Kidney tubule cell (primary cell): ENCODE data around the gene PVALEF.
A peak's percentile ranks its signal among the peaks of the same experiment; 100 is the strongest.

Experiments used
- DNase-seq: peaks from one replicate; pipeline ENCODE4 v3.0.0-alpha.2; 2018; ENCODE audit warnings: low spot score

The PVALEF gene

DNA sequence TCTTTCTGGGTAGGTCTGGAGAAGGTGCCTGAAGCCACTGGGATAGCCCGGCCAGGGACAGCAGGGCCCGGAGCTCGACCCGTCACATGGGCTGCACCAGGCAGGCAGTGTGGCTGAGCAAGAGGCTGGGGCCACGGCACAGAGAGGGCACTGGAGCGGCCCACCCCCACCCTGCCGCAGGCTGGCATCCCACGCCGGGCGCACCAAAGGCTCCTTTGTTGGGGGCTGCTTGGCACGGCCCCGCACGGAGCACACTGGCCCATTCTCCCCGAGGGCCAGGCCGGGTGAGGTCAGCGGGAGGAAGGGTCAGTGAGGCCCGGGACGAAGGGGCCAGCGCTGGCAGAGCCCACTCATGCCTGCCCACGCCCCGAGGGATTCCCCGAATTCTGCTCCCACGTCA lies 36.5 kb upstream of the PVALEF start:
- DNase-seq: no peak

DNA sequence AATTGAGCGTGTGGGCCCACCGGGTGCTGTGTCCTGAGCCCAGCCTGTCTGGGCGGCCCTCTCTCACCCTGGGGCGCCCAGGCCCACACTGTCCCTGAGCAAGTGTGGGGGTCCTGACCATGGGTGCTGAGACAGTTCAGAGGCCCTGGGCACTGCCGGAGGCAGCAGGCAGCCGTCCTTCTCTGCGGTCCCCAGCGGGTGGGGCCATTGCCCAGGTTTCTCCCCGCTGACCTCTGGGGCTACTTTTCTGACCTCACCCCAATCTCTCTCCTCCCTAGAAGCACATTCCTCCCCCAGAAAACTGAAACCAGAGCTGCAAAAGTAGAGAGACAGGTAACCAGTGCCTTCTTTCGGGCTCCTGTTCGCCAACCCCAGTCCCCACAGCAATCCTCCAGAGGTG lies 36.0 kb upstream of the PVALEF start:
- DNase-seq: no peak

DNA sequence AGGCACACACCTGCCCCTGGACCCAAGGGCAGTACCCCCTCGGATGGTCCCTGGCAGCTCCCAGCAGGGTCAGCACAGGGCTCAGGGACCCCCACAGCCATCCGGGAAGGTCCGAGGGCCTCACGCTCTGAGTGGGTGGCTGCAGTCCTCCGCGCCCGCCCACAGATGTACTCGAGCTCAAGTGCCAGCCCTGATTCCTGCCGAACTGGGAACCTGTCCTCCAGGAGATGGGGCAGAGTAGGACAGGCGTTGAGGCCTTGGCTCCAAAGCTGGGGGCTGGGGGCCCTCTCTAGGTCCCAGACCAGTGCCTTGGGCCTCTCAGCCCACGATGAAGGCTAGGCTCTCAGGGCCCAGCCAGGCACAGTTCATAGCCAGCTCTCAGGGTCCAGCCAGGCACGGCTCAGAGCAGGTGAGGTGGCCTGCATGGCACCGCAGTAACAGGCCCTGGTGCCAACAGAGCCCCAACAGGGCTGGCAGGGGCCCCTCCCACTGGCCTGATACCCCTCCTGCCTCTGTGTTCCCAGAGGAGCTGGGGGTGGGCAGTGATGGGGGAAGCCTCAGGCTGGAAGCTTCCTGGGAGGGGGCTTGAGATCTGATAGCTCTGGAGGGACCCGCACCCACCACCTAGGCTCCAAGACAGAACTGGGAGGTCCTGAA lies 35.5 kb upstream of the PVALEF start:
- DNase-seq: no peak

DNA sequence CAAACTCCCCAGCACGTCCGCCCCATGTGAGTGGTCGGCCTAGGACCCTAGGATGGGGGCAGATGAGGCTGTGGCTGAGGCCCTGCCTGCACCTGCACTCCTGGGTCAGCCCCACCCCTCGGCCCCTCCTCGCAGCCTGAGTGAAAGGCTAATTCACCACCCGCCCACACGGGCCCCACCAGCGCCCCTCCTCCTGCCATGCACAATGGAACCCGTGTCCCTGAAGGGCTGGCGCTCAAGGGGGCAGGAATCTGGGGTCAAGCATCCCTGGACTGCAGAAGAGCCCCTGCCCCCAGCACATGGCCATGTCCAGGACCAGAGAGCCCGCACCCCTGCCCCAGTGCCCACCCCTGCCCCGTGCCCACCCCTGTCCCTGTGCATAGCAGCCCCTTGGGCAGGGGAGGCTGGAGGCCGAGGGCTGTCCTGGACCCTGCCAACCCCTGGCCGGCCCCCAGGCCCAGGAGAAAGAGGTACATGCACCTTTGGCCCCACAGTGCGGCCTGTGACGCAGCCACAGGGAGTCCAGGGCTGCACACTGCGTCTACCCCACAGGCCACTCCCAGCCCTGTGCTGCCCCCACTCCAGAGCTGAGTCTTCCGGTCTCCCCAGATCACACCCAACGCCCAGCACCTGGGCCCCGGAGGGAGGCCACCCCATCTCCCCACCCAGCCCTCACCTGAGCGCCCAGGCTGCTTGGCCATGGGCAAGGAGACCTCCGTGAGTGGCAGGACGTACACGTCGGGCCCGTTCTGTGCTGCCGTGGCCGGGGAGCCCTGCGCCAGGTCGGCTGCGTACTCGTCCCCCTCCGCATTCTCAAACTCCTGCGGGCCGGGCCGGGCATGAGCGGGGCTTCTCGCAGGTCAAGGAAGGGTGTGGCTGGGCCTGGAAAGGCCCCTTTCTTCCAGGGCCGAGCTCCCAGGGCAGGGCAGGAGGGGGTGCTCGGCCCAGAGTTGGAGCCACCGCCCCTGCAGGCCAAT lies 34.6 kb upstream of the PVALEF start:
- no peak for DNase-seq

DNA sequence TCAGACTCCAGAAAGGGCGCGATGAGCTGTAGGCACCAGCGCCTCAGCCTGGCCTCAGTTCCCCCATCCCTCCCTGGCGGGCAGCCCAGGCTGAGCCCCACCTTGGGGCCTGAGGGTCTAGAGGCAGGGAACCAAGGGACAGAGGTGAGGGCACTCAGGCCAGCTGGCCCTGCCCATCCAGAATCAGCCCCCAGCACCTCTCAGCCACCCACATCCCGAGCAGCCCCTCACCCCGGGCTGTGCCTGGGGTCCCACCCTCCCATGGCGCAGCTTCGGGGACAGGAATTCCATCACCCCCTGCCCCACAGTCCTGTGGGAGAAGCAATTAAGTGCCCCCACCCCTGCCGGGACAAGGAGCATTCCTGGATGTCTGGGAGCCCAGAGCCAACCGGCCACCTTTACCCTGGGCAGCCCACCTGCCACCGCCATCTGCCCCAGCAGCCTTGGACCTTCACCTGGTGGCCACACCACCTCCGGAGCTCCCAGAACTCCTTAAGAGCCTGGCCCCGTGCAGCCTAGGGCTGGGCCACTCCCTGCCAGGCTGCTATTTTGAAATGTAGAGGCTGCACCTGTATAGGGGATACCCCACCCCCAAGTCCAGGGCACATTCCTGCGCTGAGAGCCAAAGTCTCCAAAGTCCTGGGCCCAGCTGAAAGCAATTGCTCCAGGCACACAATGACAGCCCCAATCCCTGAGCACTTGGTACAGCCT lies 33.7 kb upstream of the PVALEF start:
- no peak for DNase-seq

DNA sequence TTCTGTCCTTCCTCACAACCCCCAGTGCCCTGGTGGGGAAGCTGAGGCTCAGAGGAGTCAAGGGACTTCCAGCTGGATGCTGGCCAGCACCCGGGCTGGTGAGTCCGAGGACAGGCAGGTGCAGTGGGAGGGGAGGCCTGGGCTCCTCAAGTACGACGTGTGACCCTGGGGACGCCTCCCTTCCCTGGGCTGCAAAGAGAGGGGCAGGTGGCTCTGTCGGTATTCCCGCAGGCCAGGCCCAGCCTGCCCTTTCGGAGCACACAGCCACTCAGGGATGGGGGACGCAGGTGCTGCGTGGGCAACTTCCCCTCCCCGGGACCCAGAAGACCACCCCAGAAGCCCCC lies 33.1 kb upstream of the PVALEF start:
- DNase-seq: no peak

DNA sequence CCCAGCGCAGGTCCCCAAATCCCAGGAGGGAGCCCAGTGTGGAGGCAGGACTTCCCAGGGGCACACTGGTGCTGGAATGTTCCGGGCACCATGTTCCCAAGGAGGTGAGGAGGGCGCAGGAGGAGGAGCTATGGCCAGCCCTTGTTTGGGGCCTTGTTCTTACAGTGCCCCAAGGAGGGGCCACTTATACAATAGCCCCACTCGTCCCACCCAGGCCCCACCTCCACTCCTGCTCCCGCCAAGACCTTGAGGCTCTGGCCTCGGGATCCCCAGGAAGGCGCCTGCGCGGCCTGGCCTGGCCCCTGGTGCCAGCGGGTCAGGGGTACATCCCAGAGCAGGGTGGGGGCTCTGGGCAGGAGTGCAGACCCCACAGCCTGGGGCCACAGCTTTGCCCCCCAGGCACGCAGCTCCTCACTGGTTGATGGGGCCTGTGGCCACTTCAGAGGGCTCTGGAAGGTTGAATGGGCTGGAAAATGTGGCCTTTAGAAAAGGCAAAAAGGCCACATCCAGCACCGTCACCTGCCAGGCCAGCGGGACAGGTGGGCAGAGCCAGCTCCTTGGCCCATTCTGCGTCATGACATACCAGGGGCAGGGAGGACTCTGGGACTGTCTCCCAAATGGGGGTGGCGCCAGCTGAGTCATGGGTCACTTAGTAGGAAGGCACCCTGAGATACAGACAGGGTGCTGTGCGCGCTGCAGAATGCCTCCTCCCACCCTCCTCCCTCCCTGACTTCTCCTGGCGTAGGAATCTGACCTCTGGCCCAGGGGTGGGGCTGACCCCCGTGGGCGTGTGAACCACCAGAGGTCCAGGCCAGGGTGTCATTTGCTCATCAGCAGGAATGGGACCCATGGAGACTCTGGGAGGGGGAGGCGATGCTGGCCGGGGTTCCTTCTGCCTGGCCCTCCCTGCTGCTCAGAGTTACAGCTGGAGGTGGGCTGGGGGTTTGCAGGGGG lies 32.3 kb upstream of the PVALEF start:
- no peak for DNase-seq

DNA sequence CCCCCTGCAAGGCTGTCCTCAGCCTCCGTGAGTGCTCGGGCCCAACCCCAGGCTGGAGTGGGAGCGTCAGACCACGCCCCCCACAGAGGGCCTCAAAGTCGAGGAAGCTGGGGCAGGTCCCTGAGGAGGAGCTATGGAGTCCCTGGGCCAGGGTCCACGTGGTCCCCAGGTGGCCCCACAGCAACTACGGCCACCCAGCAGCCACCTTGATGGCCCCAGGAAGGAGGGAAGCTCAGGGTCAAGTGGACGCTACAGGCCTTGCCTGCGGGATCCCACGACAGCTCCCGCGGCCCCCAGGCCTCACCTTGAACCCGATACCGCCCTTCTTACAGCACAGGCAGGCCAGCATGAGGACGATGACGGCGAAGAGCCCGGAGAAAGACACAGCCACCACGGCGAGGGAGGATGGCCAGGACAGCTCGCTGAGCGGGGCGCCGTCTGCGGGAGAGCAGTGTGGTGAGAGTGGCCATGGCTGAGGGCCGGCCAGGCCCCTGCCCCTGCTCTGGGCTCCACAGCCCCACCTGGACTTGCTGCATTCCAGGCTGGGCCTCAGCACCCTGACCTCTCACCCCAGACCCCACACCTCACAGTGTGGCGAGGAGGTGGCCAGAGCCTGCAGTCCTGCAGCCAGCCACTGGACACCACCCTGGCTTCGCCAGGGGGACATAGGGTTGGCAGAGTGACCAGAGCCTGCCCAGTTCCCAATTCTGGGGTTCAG lies 31.1 kb upstream of the PVALEF start:
- no peak for DNase-seq

DNA sequence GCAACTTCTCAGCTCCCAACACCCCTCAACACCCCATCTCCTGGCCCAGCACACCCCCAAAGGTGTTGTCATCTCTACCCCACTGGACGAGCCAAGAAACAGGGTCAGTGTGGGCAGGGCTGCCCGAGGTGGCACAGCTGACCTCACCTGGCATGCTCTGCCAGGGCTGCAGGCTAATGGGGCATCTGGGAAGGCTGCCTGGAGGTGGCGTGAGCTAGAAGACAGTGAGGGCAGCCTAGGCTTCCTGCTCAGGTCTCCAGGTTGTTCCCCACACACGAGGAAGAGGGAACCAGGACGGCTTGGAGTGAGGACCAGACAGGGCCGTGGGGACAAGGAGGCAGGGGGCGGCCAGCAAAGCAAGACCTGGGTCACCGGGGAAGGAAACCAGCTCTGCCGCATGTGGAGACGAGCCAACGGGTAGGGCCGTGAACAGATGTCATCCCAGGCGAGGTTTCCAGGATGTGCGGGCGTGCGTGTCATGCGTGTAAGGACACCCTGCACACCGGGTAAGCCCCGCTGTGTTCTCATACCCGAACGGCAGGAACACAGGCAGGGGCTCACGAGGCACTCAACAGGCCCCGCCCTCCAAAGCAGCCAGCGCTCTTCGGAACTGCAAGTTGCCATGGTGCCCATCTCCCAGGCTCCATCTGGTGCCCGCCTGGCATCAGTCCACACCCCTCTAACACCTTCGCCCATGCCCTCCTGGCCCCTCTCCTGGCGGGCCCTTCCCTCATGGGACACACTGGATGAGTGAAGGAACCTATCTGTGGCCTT lies 29.6 kb upstream of the PVALEF start:
- DNase-seq: peak; percentile 2

DNA sequence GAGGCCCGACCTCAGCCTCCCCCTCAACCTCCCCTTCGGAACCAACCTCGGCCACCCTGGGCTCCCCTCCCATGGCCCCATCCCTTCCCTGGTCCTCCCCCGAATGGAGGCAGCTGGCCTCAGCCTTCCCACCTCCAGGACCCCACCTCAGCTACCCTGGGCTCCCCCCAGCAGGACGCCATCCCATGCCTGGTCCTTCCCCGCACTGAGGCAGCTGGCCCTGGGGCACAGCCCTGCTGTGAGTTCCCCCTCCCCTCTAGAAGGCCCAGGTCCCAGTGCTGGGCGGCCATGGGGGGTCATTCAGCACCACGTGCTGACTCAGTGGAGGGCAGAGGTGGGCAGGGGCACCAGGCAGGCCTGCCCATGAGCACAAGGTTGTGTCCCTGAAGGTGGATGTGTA lies 28.9 kb upstream of the PVALEF start:
- no peak for DNase-seq

DNA sequence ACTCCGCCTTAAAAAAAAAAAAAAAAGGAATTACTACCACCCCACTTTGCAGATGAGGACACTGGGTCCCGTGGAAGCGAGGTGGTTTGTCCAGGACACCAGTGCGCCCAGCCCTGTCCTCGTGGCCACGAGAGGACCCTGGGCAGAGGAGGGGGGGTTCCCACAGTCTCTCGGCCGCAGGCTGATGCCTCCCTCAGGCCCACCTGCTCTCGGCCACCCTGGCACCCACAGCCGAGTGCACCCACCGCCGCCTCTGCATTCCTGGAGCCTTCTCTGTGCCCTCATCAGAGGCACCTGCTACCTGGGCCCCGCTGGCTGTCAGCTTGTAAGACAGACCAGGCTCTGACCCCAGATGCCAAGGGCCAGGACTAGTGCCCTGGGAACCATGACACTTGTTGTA lies 28.1 kb upstream of the PVALEF start:
- no peak for DNase-seq

DNA sequence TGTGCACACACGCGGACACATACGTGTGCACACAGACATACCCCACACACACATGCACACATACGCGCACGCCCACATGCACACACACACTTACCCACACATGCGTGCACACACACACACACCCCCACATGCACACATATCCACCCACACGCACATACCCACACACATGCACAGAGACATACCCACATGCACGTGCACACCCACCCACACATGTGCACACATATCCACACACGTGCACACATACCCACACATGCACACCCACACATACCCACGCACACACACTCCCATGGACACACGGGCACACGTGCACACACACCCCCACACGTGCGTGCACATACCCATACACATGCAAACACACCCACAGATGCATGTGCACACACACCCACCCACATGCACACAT lies 27.2 kb upstream of the PVALEF start:
- no peak for DNase-seq

DNA sequence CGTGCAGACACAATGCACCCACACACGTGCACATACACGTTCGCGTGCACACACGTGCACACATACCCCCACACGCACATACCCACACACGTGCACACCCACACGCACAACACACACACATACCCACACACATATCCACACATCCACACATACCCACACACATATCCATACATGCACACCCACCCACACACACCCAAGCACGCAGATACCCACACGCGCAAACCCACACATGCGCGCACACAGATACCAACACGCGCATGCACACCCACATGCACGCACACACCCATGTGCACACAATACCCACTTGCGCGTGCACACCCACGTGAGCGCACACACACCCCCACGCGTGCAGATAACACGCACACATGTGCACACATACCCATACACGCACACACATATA lies 26.8 kb upstream of the PVALEF start:
- no peak for DNase-seq

DNA sequence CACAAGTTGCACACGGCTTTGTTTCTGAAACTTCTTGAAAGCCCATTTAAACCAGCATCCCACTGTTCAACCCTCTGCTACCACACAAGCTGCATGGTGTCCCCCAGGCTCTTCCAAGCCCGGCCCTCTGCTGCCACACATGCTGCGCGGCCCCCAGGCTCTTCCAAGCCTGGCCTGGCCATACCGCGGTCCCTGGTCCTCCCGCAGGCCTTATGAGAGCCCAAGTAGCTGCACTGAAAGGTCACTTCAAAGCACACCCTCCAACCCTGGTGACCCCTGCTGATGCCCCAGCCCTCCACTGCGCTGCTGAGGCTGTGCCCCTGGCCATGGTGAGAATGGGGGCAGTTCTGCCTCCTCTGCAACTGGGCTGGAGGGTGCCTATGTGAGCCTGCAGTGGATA lies 25.9 kb upstream of the PVALEF start:
- DNase-seq: no peak

DNA sequence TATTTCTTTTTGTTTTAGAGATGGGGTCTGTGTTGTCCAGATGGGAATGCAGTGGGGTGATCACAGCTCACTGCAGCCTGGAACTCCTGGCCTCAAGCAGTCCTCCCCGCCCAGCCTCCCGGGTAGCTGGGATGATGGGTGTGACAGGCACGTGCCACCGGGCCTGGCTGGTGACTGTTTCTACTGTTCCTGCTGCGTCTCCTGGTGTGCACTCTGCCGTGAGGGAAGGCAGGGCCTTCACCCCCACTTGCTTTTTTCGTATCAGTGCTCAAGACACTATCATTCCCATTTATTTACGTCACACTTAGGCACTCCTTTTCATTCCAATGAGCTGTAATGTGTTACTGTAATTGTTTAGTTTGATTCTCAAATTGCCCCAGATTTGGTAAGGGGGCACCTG lies 25.3 kb upstream of the PVALEF start:
- no peak for DNase-seq

DNA sequence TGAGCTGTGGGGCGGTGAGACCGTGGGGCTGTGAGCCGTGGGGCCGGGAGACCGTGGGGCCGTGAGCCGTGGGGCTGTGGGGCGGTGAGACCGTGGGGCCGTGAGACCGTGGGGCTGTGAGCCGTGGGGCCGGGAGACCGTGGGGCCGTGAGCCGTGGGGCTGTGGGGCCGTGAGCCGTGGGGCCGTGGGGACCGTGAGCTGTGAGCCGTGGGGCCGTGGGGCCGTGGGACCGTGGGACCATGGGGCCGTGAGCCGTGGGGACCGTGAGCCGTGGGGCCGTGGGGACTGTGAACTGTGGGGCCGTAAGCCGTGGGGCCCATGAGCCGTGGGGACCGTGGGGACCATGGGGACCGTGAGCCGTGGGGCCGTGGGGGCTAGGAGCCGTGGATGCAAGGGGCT lies 24.6 kb upstream of the PVALEF start:
- no peak for DNase-seq

DNA sequence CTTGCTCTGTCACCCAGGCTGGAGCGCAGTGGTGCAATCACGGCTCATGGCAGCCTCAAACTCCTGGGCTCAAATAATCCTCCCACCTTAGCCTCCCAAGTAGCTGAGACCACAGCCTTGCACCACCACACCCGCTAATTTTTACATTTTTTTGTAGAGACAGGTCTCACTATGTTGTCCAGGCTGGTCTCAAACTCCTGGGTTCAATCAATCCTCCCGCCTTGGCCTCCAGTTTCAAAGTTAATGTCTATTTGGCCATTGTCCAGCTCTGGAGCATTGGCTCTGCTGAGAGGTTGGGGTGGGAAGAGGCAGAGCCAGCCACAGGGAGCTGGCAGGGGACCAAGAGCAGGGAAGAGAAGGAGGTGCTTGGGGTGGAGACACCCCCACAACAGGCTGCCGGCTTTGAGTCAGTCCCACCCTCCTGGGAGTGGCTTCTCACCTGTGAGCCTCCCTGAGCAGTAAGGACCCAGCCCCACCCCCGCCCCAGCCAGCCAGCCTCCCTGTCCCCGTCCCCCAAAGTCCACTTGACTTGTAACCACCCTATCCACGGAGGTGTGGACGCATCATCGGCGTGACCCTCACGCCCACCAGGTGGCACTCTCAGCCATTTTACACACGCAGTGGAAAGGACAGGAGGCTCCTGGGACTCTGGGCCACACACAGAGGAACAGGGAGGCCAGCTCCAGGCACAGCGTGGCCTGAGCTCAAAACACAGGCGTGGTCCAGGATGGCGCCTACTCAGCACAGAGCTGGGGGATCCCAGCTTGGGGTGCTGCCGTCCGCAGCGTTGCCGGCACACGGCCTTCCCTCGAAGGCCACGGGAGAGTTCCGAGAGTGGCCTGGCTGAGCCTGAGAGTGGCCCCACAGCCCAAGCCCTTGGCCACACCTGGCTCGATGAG lies 22.8 kb upstream of the PVALEF start:
- DNase-seq: peak; percentile 69

DNA sequence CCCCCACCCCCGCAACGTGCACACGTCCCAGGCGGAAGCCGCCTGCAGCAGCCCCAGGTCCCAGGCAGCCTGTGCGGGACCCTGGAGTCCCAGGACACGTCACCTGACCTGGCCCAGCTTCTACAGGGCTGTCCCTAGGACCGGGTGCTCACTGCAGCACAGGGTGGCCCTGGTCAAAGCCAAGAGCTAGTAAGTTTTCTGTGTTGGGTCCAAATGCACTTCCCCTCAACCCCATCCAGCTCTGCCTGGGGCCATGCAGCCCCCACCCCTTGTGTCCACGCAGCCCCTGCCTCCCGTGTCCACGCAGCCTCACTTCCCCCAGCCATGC lies 22.1 kb upstream of the PVALEF start:
- no peak for DNase-seq

DNA sequence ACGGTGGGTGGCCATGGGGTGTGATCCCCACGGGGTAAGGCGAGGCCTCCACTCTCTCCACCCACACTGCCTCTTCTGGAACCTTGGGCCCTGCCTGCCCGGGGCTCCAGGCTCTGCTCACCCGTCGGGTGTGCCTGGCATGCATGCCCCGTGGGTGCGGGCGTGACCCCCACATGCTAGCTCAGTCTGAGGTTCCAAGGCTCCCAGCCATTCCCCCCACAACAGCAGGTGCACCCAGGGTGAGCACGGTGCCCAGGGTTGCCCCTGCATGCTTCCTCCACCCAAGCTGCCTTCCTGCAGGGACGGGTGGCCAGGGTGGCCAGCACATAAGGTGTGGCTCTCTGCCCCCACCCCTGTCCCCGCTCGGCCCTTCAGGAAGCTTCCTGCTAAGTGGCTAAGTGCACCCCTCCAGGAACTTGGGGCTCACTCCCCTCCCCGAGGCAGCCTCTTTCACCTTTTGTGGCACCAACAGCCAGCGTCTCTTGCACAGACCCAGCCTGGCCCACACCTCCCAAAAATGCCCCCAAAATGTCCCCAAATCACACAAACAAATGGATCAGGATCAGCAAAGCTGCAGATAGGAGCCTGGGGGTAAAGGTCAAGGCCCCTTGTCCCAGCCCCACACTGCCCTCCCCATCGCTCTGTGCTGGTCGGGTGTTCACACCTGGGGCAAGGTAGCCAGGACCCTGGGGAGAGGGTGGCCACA lies 21.4 kb upstream of the PVALEF start:
- no peak for DNase-seq
